DOHH2 (cell line): ENCODE data around the gene PGBD5.

Experiments used
- H3F3A ChIP-seq: fragments of 200-600 bp; sonication (generic), shearing (Covaris generic); 2 replicates; pipeline ENCODE4 v1.6.0; 2016; ENCODE audit warnings: antibody characterized with exemption, mild to moderate bottlenecking; ENCODE audit not compliant: control insufficient read depth, insufficient read depth
- H3K27ac ChIP-seq: fragments of 200-600 bp; sonication (generic); 2 replicates; pipeline ENCODE4 v1.5.1; 2014; ENCODE audit warnings: low read depth, mild to moderate bottlenecking, low read length, moderate library complexity
- H3K27me3 ChIP-seq: fragments of 200-600 bp; sonication (generic); 2 replicates; pipeline ENCODE4 v1.6.1; 2014; ENCODE audit warnings: mild to moderate bottlenecking, low read length, mixed read lengths; ENCODE audit not compliant: control insufficient read depth
- H3K36me3 ChIP-seq: fragments of 200-600 bp; sonication (generic); 2 replicates; pipeline ENCODE4 v1.6.1; 2014; ENCODE audit warnings: mild to moderate bottlenecking, low read length, moderate library complexity, mixed read lengths; ENCODE audit not compliant: control insufficient read depth
- H3K4me1 ChIP-seq: fragments of 200-600 bp; sonication (generic); 2 replicates; pipeline ENCODE4 v1.6.1; 2014; ENCODE audit warnings: mild to moderate bottlenecking, low read length, mixed read lengths; ENCODE audit not compliant: control insufficient read depth
- H3K4me2 ChIP-seq: fragments of 200-600 bp; sonication (generic); 2 replicates; pipeline ENCODE4 v1.6.0; 2014; ENCODE audit warnings: mild to moderate bottlenecking, low read length, moderate library complexity
- H3K4me3 ChIP-seq: fragments of 200-600 bp; sonication (generic); 2 replicates; pipeline ENCODE4 v1.5.1; 2014; ENCODE audit warnings: mild to moderate bottlenecking, low read length, mixed read lengths
- H3K79me2 ChIP-seq: fragments of 200-600 bp; sonication (generic); 2 replicates; pipeline ENCODE4 v1.6.1; 2014; ENCODE audit warnings: mild to moderate bottlenecking, low read length, mixed read lengths; ENCODE audit not compliant: control insufficient read depth
- H3K9me2 ChIP-seq: fragments of 200-600 bp; sonication (generic); replicated peaks from 2 replicates; pipeline ENCODE4 v1.6.1; 2014; ENCODE audit warnings: mild to moderate bottlenecking, low read length, mixed read lengths; ENCODE audit not compliant: control insufficient read depth
- H3K9me3 ChIP-seq: fragments of 200-600 bp; sonication (generic); 2 replicates; pipeline ENCODE4 v1.6.1; 2014; ENCODE audit warnings: antibody characterized with exemption, low read length, mixed read lengths; ENCODE audit not compliant: control insufficient read depth, insufficient read depth
- H4K20me1 ChIP-seq: fragments of 200-600 bp; sonication (generic); 2 replicates; pipeline ENCODE4 v1.6.0; 2014; ENCODE audit warnings: low read depth, mild to moderate bottlenecking, antibody characterized with exemption, low read length, moderate library complexity; ENCODE audit not compliant: control insufficient read depth, insufficient read depth
- CTCF ChIP-seq: fragments of 200-600 bp; sonication (generic); IDR thresholded peaks from one replicate; pipeline ENCODE4 v1.5.1; 2014; ENCODE audit warnings: antibody characterized with exemption, mild to moderate bottlenecking, low read depth, low read length; ENCODE audit not compliant: poor library complexity, severe bottlenecking
- EZH2phosphoT487 ChIP-seq: fragments of 200-600 bp; sonication (generic); IDR thresholded peaks from 2 replicates; pipeline ENCODE4 v1.6.1; 2017; ENCODE audit warnings: borderline replicate concordance, mild to moderate bottlenecking, antibody characterized with exemption, low read length, moderate library complexity, mixed read lengths

The PGBD5 gene

GRCh38 chr1:230381585-230381984 lies 44.5 kb downstream of the PGBD5 start:
- Histone ChIP-seq H3K36me3 (no peaks in the 10 kb centered on the region), H3K27me3 (no peaks in the 10 kb centered on the region), H3K4me1 (no peaks in the 10 kb centered on the region), H3K4me2 (no peak overlapping the region), H3K9me2 (no peaks in the 10 kb centered on the region), H3K27ac (no peak overlapping the region), H4K20me1 (no peaks in the 10 kb centered on the region), H3K79me2 (no peaks in the 10 kb centered on the region), H3F3A (no peaks in the 10 kb centered on the region), H3K4me3 (no peak overlapping the region), H3K9me3 (peaks cover 25% of the 10 kb centered on the region)
- TF ChIP-seq CTCF (no peak), EZH2phosphoT487 (no peak)

GRCh38 chr1:230381049-230381467 lies 45.1 kb downstream of the PGBD5 start:
- Histone ChIP-seq H3K27ac (no peak overlapping the region), H4K20me1 (no peaks in the 10 kb centered on the region), H3K79me2 (no peaks in the 10 kb centered on the region), H3K9me3 (peaks cover 25% of the 10 kb centered on the region), H3F3A (no peaks in the 10 kb centered on the region), H3K9me2 (no peaks in the 10 kb centered on the region), H3K36me3 (no peaks in the 10 kb centered on the region), H3K4me1 (no peaks in the 10 kb centered on the region), H3K27me3 (no peaks in the 10 kb centered on the region), H3K4me3 (no peak overlapping the region), H3K4me2 (no peak overlapping the region)
- TF ChIP-seq CTCF (no peak), EZH2phosphoT487 (no peak)

GRCh38 chr1:230379928-230380327 lies 46.2 kb downstream of the PGBD5 start:
- Histone ChIP-seq H3F3A (no peaks in the 10 kb centered on the region), H3K9me2 (no peaks in the 10 kb centered on the region), H3K9me3 (peaks cover 25% of the 10 kb centered on the region), H3K4me3 (no peak overlapping the region), H3K36me3 (no peaks in the 10 kb centered on the region), H3K4me2 (no peak overlapping the region), H3K27me3 (no peaks in the 10 kb centered on the region), H3K79me2 (no peaks in the 10 kb centered on the region), H4K20me1 (no peaks in the 10 kb centered on the region), H3K27ac (no peak overlapping the region), H3K4me1 (no peaks in the 10 kb centered on the region)
- TF ChIP-seq CTCF = no peak

GRCh38 chr1:230379462-230379861 lies 46.7 kb downstream of the PGBD5 start:
- no peak overlapping the region for H3K27ac ChIP-seq
- no peaks in the 10 kb centered on the region for H4K20me1 ChIP-seq
- no peaks in the 10 kb centered on the region for H3K9me2 ChIP-seq
- no peaks in the 10 kb centered on the region for H3K36me3 ChIP-seq
- H3K4me1 ChIP-seq = no peaks in the 10 kb centered on the region
- H3F3A ChIP-seq = no peaks in the 10 kb centered on the region
- no peaks in the 10 kb centered on the region for H3K27me3 ChIP-seq
- H3K4me3 ChIP-seq = no peak overlapping the region
- H3K79me2 ChIP-seq = no peaks in the 10 kb centered on the region
- no peak for TF ChIP-seq CTCF
- no peak for TF ChIP-seq EZH2phosphoT487
- peaks cover 25% of the 10 kb centered on the region for H3K9me3 ChIP-seq
- no peak overlapping the region for H3K4me2 ChIP-seq
